IMR-90 (cell line): ENCODE data around the gene RANBP10. TPM values are rescaled to one million over a fixed set of nuclear protein-coding genes. Genes with fewer than 3 reads are reported as not detected.

Experiments used
- ATAC-seq: fragments of 200-7000 bp; cut with Tn5 transposase; 2 replicates; pipeline ENCODE4 v1.9.1; 2020; ENCODE audit warnings: low read depth, mild to moderate bottlenecking, moderate library complexity
- BruUV-seq: library from RNA; stranded (reverse); fragments of 400-500 nt; replicated peaks from 2 replicates; lab custom pipeline; 2021; lab: Mats Ljungman, UMichigan
- CTCF ChIA-PET: fragments of 300-600 bp; formaldehyde crosslinking; extraction: SDS; loops from one replicate; lab custom pipeline; 2021; ENCODE audit warnings: antibody characterized with exemption; lab: Yijun Ruan, JAX
- POLR2A ChIA-PET: fragments of 300-600 bp; sonication (Branson Sonifier 250); formaldehyde crosslinking; loops from one replicate; lab custom pipeline; 2022; ENCODE audit warnings: antibody characterized with exemption; ENCODE audit not compliant: unreplicated experiment; lab: Charles Lee
- DNase-seq: peaks from one replicate; pipeline ENCODE4 v3.0.0; 2013
- H2AFZ ChIP-seq: replicated peaks from 2 replicates; pipeline ENCODE3; 2013; ENCODE audit warnings: low read length, mild to moderate bottlenecking; ENCODE audit not compliant: poor library complexity
- H2AK5ac ChIP-seq: 2 replicates; pipeline ENCODE4 v1.6.1; 2013; ENCODE audit warnings: low read depth, low read length, inconsistent platforms
- H2AK9ac ChIP-seq: replicated peaks from 2 replicates; pipeline ENCODE3; 2013; ENCODE audit warnings: mild to moderate bottlenecking, low read depth, low read length, moderate library complexity; ENCODE audit not compliant: poor library complexity
- H2BK120ac ChIP-seq: 2 replicates; pipeline ENCODE4 v1.6.1; 2013; ENCODE audit warnings: low read depth, low read length, inconsistent platforms
- H2BK15ac ChIP-seq: 3 replicates; pipeline ENCODE4 v1.6.1; 2013; ENCODE audit warnings: low read depth, low read length, inconsistent platforms
- H2BK20ac ChIP-seq: 2 replicates; pipeline ENCODE4 v1.6.1; 2013; ENCODE audit warnings: low read depth, mild to moderate bottlenecking, inconsistent platforms, low read length, moderate library complexity
- H2BK5ac ChIP-seq: 2 replicates; pipeline ENCODE4 v1.6.1; 2013; ENCODE audit warnings: mild to moderate bottlenecking, low read depth, low read length, inconsistent platforms; ENCODE audit not compliant: poor library complexity, severe bottlenecking
- H3K14ac ChIP-seq: replicated peaks from 2 replicates; pipeline ENCODE4 v1.6.1; 2013; ENCODE audit warnings: low read depth, low read length, inconsistent platforms
- H3K18ac ChIP-seq: 2 replicates; pipeline ENCODE4 v1.6.1; 2013; ENCODE audit warnings: low read depth, low read length, control low read depth
- H3K23ac ChIP-seq: 2 replicates; pipeline ENCODE4 v1.6.1; 2013; ENCODE audit warnings: low read depth, low read length, inconsistent platforms
- H3K27ac ChIP-seq: 2 replicates; pipeline ENCODE4 v1.5.1; 2013; ENCODE audit warnings: mild to moderate bottlenecking, control low read depth, low read length; ENCODE audit not compliant: insufficient read depth
- H3K27me3 ChIP-seq: 2 replicates; pipeline ENCODE4 v1.6.1; 2013; ENCODE audit warnings: low read length; ENCODE audit not compliant: control insufficient read depth, insufficient read depth
- H3K36me3 ChIP-seq: 2 replicates; pipeline ENCODE4 v1.6.1; 2013; ENCODE audit warnings: low read length, mixed read lengths; ENCODE audit not compliant: control insufficient read depth, insufficient read depth
- H3K4ac ChIP-seq: 2 replicates; pipeline ENCODE4 v1.6.1; 2013; ENCODE audit warnings: low read depth, low read length, inconsistent platforms
- H3K4me1 ChIP-seq: 2 replicates; pipeline ENCODE4 v1.6.1; 2013; ENCODE audit warnings: low read length, mixed read lengths; ENCODE audit not compliant: control insufficient read depth, insufficient read depth
- H3K4me2 ChIP-seq: 2 replicates; pipeline ENCODE4 v1.6.1; 2013; ENCODE audit warnings: low read depth, mild to moderate bottlenecking, control low read depth, low read length, moderate library complexity
- H3K4me3 ChIP-seq: 2 replicates; pipeline ENCODE4 v1.5.1; 2013; ENCODE audit warnings: low read depth, mild to moderate bottlenecking, control low read depth, low read length, moderate library complexity; ENCODE audit not compliant: insufficient read depth
- H3K56ac ChIP-seq: 2 replicates; pipeline ENCODE4 v1.6.1; 2013; ENCODE audit warnings: low read length, inconsistent platforms; ENCODE audit not compliant: insufficient read depth; ENCODE audit errors: extremely low read depth
- H3K79me1 ChIP-seq, 2 experiments: 2 replicates each; pipeline ENCODE4 v1.6.1; 2013; ENCODE audit warnings: low read length in 2 of 2, inconsistent platforms in 1 of 2, low read depth in 1 of 2
- H3K9ac ChIP-seq: 2 replicates; pipeline ENCODE4 v1.6.1; 2013; ENCODE audit warnings: low read depth, low read length, control low read depth
- H3K9me1 ChIP-seq: 2 replicates; pipeline ENCODE4 v1.6.1; 2013; ENCODE audit warnings: low read length, inconsistent platforms; ENCODE audit not compliant: insufficient read depth
- H3K9me3 ChIP-seq: 2 replicates; pipeline ENCODE4 v1.6.1; 2013; ENCODE audit warnings: low read length; ENCODE audit not compliant: control insufficient read depth, insufficient read depth
- H4K20me1 ChIP-seq: 2 replicates; pipeline ENCODE4 v1.6.1; 2013; ENCODE audit warnings: low read length, inconsistent platforms; ENCODE audit not compliant: insufficient read depth
- H4K5ac ChIP-seq: 2 replicates; pipeline ENCODE4 v1.6.1; 2013; ENCODE audit warnings: mild to moderate bottlenecking, low read depth, low read length, control low read depth
- H4K8ac ChIP-seq, 2 experiments: 2 replicates each; pipeline ENCODE4 v1.6.1; 2013; ENCODE audit warnings: low read depth in 2 of 2, low read length in 2 of 2, control low read depth in 1 of 2, inconsistent platforms in 1 of 2
- H4K91ac ChIP-seq: 2 replicates; pipeline ENCODE4 v1.6.1; 2013; ENCODE audit warnings: low read depth, low read length, inconsistent platforms; ENCODE audit not compliant: insufficient read depth
- MXI1 ChIP-seq: IDR thresholded peaks from 2 replicates; pipeline ENCODE4 v1.6.1; 2012; ENCODE audit warnings: low read depth, mild to moderate bottlenecking, low read length, moderate library complexity, borderline replicate concordance
- RCOR1 ChIP-seq: IDR thresholded peaks from 2 replicates; pipeline ENCODE4 v1.6.1; 2012; ENCODE audit warnings: mild to moderate bottlenecking, low read length, improper control_type of control experiment; ENCODE audit not compliant: insufficient replicate concordance
- RFX5 ChIP-seq: IDR thresholded peaks from 2 replicates; pipeline ENCODE4 v1.8.0; 2012; ENCODE audit warnings: low read depth, mild to moderate bottlenecking, low read length, moderate library complexity
- SMC3 ChIP-seq: fragments of 150-350 bp; IDR thresholded peaks from 2 replicates; pipeline ENCODE4 v1.6.1; 2016; ENCODE audit warnings: low read depth, mild to moderate bottlenecking, antibody characterized with exemption, low read length, moderate library complexity
- WGBS, 2 experiments: methylation state at CpG; one replicate each; pipeline versions ENCODE4 v1.1.5 to v1.1.7; 2013; ENCODE audit warnings: missing lambda C conversion rate in 2 of 2; ENCODE audit not compliant: insufficient read length in 1 of 2; ENCODE audit errors: extremely low coverage in 2 of 2; 5-methylcytosine and 5-hydroxymethylcytosine counted together
- dilution Hi-C: fragments of 300-500 bp; cut with HindIII; formaldehyde crosslinking; loops from one replicate; pipeline ENCODE4 v1.14.3; 2018; ENCODE audit warnings: low sequenced_read_pairs; ENCODE audit not compliant: unreplicated experiment
- in situ Hi-C: fragments of 300-500 bp; cut with MboI; formaldehyde crosslinking; loops from 3 replicates; pipeline ENCODE4 v1.14.3; 2019; ENCODE audit warnings: low sequenced_read_pairs, inconsistent platforms, mixed read lengths
- intact Hi-C: fragments of 100-400 bp; cut with micrococcal nuclease; formaldehyde crosslinking; loops from 2 replicates; pipeline ENCODE4 v1.10.0; 2022
- polyA plus RNA-seq, 3 experiments: library from polyadenylated mRNA; depleted of rRNA; stranded (reverse); fragments of >200 nt; gene quantifications; 2 replicates each; pipeline ENCODE4 v1.2.3, GENCODE V29; 2012; ENCODE audit warnings: low replicate concordance in 1 of 3
- total RNA-seq: library from RNA; depleted of rRNA; stranded (reverse); fragments of >200 nt; gene quantifications from 2 replicates; pipeline ENCODE4 v1.2.3, GENCODE V29; 2012

Gene RANBP10
- total and polyA plus RNA-seq, 2 of the 4 experiments (the other 2 are of a cell fraction) = 2.7 to 12.1 TPM

GRCh38 chr16:67683767-67684166, 122.6 kb downstream of the RANBP10 start:
- Histone ChIP-seq H3K56ac (no peak overlapping the region), H3K9me1 (peaks cover 10% of the 10 kb centered on the region), H3K4ac (no peak overlapping the region), H3K23ac (no peak overlapping the region), H2AK9ac (no peak overlapping the region), H3K4me1 (peaks cover 2% of the 10 kb centered on the region; the same call in 1 of the 2 replicates), H2AFZ (no peak overlapping the region), H3K27ac (no peak overlapping the region), H2BK5ac (no peak overlapping the region), H3K4me2 (no peak overlapping the region), H3K9me3 (no peaks in the 10 kb centered on the region), H3K36me3 (peaks cover 19% of the 10 kb centered on the region), H2BK15ac (no peak overlapping the region), H2BK120ac (no peak overlapping the region), H3K27me3 (no peaks in the 10 kb centered on the region), H3K14ac (no peak overlapping the region), H4K5ac (no peak overlapping the region), H3K9ac (no peak overlapping the region), H3K18ac (no peak overlapping the region), H4K91ac (no peak overlapping the region), H3K4me3 (no peak overlapping the region), H2BK20ac (no peak overlapping the region), H4K8ac (no peak overlapping the region), H3K79me1 (peaks cover 0 to 33% of the 10 kb centered on the region in 2 experiments; a peak in 3 of 4 replicates), H2AK5ac (no peak overlapping the region), H4K20me1 (no peaks in the 10 kb centered on the region)
- dilution Hi-C loops (no loop called here), in situ Hi-C loops (no loop called here), intact Hi-C loops (no loop called here)
- no TSS peak for BruUV-seq
- POLR2A ChIA-PET = no interaction called here
- TF ChIP-seq RCOR1 = no peak
- TF ChIP-seq SMC3 = no peak
- no peak for TF ChIP-seq RFX5
- no peak for TF ChIP-seq MXI1
- CTCF ChIA-PET = no interaction called here
- ATAC-seq = no peak
- no CpG with 5 or more reads among the region's 4 CpGs for WGBS, 2 experiments
- DNase-seq = no peak
